ENCODE measurements around the gene CCNG2. TPM values are rescaled to one million over a fixed set of nuclear protein-coding genes. Genes with fewer than 3 reads are reported as not detected.

CCNG2 gene
- total RNA-seq, 1 experiment from 2014 or later = 34.1 TPM

DNA sequence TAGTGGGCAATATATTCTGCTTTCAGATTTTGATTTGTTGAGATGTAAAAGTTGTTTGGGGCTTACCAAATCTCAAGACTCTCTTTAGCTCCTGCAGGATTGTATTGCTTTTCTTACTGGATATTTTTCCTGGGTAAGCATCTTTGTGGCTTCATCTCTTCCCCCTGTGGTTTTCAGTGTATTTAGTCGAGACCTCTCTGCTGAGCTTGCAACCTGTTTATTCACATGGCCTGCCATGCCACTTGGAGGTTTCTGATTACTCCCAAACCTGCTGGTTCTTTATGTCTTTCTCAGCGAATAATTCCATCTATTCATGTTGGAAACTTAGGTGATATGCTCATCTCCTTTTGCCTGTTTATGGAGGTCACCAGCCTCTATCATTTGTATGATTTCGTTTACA lies 10.9 kb downstream of the CCNG2 start:
- POLR2A ChIA-PET = no interaction called here
- no peak overlapping the region for H3K9ac ChIP-seq (ENCODE audit: low read length)
- TF ChIP-seq CTCF (IDR thresholded peaks at IDR 0.05 in 2 of 3, conservative IDR thresholded peaks at IDR 0.05 in 1 of 3; ENCODE audit: borderline replicate concordance in 1 of 3, insufficient read depth in 1 of 3, low read depth in 2 of 3, low read length in 2 of 3) = no peak
- TF ChIP-seq SRF (IDR thresholded peaks at IDR 0.05; ENCODE audit: low read depth) = no peak
- TF ChIP-seq, protein P1, sequence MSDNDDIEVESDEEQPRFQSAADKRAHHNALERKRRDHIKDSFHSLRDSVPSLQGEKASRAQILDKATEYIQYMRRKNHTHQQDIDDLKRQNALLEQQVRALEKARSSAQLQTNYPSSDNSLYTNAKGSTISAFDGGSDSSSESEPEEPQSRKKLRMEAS (IDR thresholded peaks at IDR 0.05) = no peak
- no peak for TF ChIP-seq ZFX (IDR thresholded peaks at IDR 0.05)
- TF ChIP-seq, protein P2, sequence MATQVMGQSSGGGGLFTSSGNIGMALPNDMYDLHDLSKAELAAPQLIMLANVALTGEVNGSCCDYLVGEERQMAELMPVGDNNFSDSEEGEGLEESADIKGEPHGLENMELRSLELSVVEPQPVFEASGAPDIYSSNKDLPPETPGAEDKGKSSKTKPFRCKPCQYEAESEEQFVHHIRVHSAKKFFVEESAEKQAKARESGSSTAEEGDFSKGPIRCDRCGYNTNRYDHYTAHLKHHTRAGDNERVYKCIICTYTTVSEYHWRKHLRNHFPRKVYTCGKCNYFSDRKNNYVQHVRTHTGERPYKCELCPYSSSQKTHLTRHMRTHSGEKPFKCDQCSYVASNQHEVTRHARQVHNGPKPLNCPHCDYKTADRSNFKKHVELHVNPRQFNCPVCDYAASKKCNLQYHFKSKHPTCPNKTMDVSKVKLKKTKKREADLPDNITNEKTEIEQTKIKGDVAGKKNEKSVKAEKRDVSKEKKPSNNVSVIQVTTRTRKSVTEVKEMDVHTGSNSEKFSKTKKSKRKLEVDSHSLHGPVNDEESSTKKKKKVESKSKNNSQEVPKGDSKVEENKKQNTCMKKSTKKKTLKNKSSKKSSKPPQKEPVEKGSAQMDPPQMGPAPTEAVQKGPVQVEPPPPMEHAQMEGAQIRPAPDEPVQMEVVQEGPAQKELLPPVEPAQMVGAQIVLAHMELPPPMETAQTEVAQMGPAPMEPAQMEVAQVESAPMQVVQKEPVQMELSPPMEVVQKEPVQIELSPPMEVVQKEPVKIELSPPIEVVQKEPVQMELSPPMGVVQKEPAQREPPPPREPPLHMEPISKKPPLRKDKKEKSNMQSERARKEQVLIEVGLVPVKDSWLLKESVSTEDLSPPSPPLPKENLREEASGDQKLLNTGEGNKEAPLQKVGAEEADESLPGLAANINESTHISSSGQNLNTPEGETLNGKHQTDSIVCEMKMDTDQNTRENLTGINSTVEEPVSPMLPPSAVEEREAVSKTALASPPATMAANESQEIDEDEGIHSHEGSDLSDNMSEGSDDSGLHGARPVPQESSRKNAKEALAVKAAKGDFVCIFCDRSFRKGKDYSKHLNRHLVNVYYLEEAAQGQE (IDR thresholded peaks at IDR 0.05; ENCODE audit: low read depth) = no peak
- TF ChIP-seq POLR2A (IDR thresholded peaks at IDR 0.05; ENCODE audit: borderline replicate concordance, extremely low read depth, insufficient read depth, insufficient read length) = no peak
- TF ChIP-seq JUND (IDR thresholded peaks at IDR 0.05) = no peak
- TF ChIP-seq RAD21 (IDR thresholded peaks at IDR 0.05; ENCODE audit: low read depth) = no peak
- no peak for TF ChIP-seq EZH2phosphoT487 (IDR thresholded peaks at IDR 0.05; ENCODE audit: borderline replicate concordance)
- no peak for TF ChIP-seq TCF7L2 (IDR thresholded peaks at IDR 0.05; ENCODE audit: borderline replicate concordance, extremely low read depth, insufficient read depth, insufficient read length)
- TF ChIP-seq EZH2 (IDR thresholded peaks at IDR 0.05) = no peak
- TF ChIP-seq ZBTB33 (IDR thresholded peaks at IDR 0.05; ENCODE audit: extremely low read depth, insufficient replicate concordance, low read length) = no peak

More for the DNA sequence above, 10.9 kb downstream of the CCNG2 start:
- Histone ChIP-seq H3K9me3 (ENCODE audit: control insufficient read depth in 1 of 2, insufficient read depth in 1 of 2, low read depth in 1 of 2, low read length in 2 of 2) (no peaks in the 10 kb centered on the region), H3K9me2 (ENCODE audit: insufficient read depth) (no peaks in the 10 kb centered on the region), H3K36me3 (ENCODE audit: control insufficient read depth in 1 of 2, insufficient read depth in 2 of 2, low read length in 2 of 2) (peaks cover 0 to 30% of the 10 kb centered on the region in 2 experiments; a peak in 3 of 4 replicates), H2AFZ (ENCODE audit: low read depth, low read length, poor library complexity, severe bottlenecking) (no peak overlapping the region), H3K4me1 (ENCODE audit: control insufficient read depth in 1 of 2, insufficient read depth in 2 of 2, low read length in 2 of 2) (peaks cover 0 to 9% of the 10 kb centered on the region in 2 experiments; a peak in 2 of 4 replicates), H3K79me2 (ENCODE audit: insufficient read depth, low read length) (no peaks in the 10 kb centered on the region), H3K4me2 (ENCODE audit: low read length) (no peak overlapping the region), H3K27ac (ENCODE audit: low read depth, low read length) (no peak overlapping the region), H3K27me3 (ENCODE audit: insufficient read depth, low read length) (no peaks in the 10 kb centered on the region), H4K20me1 (ENCODE audit: insufficient read depth) (no peaks in the 10 kb centered on the region), H3K4me3 (replicated peaks in 1 of 2; ENCODE audit: low read depth in 1 of 2, low read length in 2 of 2) (no peak overlapping the region)
- DNase-seq (ENCODE audit: low read depth, low spot score) = no peak
- no TSS peak for BruUV-seq (replicated peaks)
- ChIA-PET CTCF (no interaction called here), RAD21 (ENCODE audit: low non-redundant PET in 1 of 2, low total read pairs in 2 of 2, uncharacterized antibody in 2 of 2, unreplicated experiment in 2 of 2) (no interaction called here)
- intact Hi-C loops (cut with micrococcal nuclease) = no loop called here
- no peak for ATAC-seq
